Natural killer cell (primary cell): ENCODE measurements around the gene KCNJ5. TPM values are rescaled to one million over a fixed set of nuclear protein-coding genes. Genes with fewer than 3 reads are reported as not detected.

Experiments used
- ATAC-seq, 3 donors: fragments of 150-1000 bp in 2 of 3; fragments of 200-7000 bp in 1 of 3; cut with Tn5 transposase; 1 replicate in 1 of 3; 2 replicates in 2 of 3; pipeline ENCODE4 v1.10.0; 2021; ENCODE audit warnings: mild to moderate bottlenecking in 2 of 3, moderate library complexity in 2 of 3
- DNase-seq, 2 donors: peaks; one replicate each; pipeline versions ENCODE4 v3.0.0 to v3.0.0-alpha.2; 2013 to 2021; ENCODE audit warnings: mixed read lengths in 1 of 2
- H3K27ac ChIP-seq: one replicate; pipeline ENCODE4 v1.5.1; 2013; ENCODE audit warnings: mild to moderate bottlenecking, low read length
- H3K27me3 ChIP-seq: one replicate; pipeline ENCODE4 v1.6.1; 2013; ENCODE audit warnings: low read length; ENCODE audit not compliant: control insufficient read depth, insufficient read depth
- H3K36me3 ChIP-seq: one replicate; pipeline ENCODE4 v1.6.1; 2013; ENCODE audit warnings: low read length; ENCODE audit not compliant: control insufficient read depth, insufficient read depth
- H3K4me1 ChIP-seq: one replicate; pipeline ENCODE4 v1.6.1; 2013; ENCODE audit warnings: low read length; ENCODE audit not compliant: control insufficient read depth, insufficient read depth
- H3K4me3 ChIP-seq: one replicate; pipeline ENCODE4 v1.5.1; 2013; ENCODE audit warnings: low read length
- H3K9me3 ChIP-seq: one replicate; pipeline ENCODE4 v1.6.1; 2013; ENCODE audit warnings: low read length; ENCODE audit not compliant: control insufficient read depth, insufficient read depth
- H3K27ac Mint-ChIP-seq, 2 donors: one replicate each; pipeline ENCODE4 v1.8.0; 2022; ENCODE audit warnings: mild to moderate bottlenecking in 2 of 2, mixed read lengths in 2 of 2, moderate library complexity in 1 of 2
- H3K27me3 Mint-ChIP-seq, 2 donors: one replicate each; pipeline ENCODE4 v1.8.0; 2022; ENCODE audit warnings: low read depth in 2 of 2, mixed read lengths in 2 of 2
- H3K36me3 Mint-ChIP-seq: one replicate; pipeline ENCODE4 v1.8.0; 2022; ENCODE audit warnings: mixed read lengths
- H3K4me1 Mint-ChIP-seq, 2 donors: one replicate each; pipeline ENCODE4 v1.8.0; 2022; ENCODE audit warnings: mixed read lengths in 2 of 2
- H3K4me3 Mint-ChIP-seq: one replicate; pipeline ENCODE4 v1.8.0; 2022; ENCODE audit warnings: mild to moderate bottlenecking, moderate library complexity, mixed read lengths
- H3K9me3 Mint-ChIP-seq, 2 donors: one replicate each; pipeline ENCODE4 v1.8.0; 2022; ENCODE audit warnings: mixed read lengths in 2 of 2
- CTCF ChIP-seq: fragments of 200-600 bp; IDR thresholded peaks from one replicate; pipeline ENCODE4 v1.8.0; 2022; ENCODE audit warnings: antibody characterized with exemption
- WGBS: methylation state at CpG from one replicate; pipeline ENCODE4 v1.1.7; 2013; ENCODE audit warnings: missing lambda C conversion rate; ENCODE audit not compliant: insufficient coverage; 5-methylcytosine and 5-hydroxymethylcytosine counted together
- intact Hi-C: fragments of 100-400 bp; cut with micrococcal nuclease; formaldehyde crosslinking; loops from one replicate; pipeline ENCODE4 v1.14.2; 2022
- total RNA-seq, 4 donors: library from RNA; stranded (reverse); fragments of 120-200 nt in 1 of 4; gene quantifications; one replicate each; pipeline versions ENCODE4 v1.2.3 to v1.2.4, GENCODE V29; 2013 to 2022

Gene KCNJ5
- total RNA-seq, 3 donors from 2014 or later (not counting 1 experiment from before 2014, with no cell fraction given): 0.09 to 0.18 (median 0.15) TPM

- no peak overlapping the region for H3K4me3 Mint-ChIP-seq
Observed at GRCh38 chr11:128967578-128967977, 76.4 kb downstream of the KCNJ5 start.

GRCh38 chr11:128968916-128969315 is 77.8 kb downstream of the KCNJ5 start:
- ATAC-seq: no peak
- Histone ChIP-seq H3K9me3 (no peaks in the 10 kb centered on the region), H3K36me3 (no peaks in the 10 kb centered on the region), H3K27me3 (no peaks in the 10 kb centered on the region), H3K4me3 (no peak overlapping the region), H3K4me1 (peaks cover 14% of the 10 kb centered on the region), H3K27ac (no peak overlapping the region)
- TF ChIP-seq CTCF: no peak
- H3K27ac Mint-ChIP-seq: no peak overlapping the region
- intact Hi-C loops: no loop called here
- 90% methylated on average over 9 of the region's 9 CpGs for whole genome bisulfite sequencing
- H3K27me3 Mint-ChIP-seq: no peaks in the 10 kb centered on the region
- no peak overlapping the region for H3K4me3 Mint-ChIP-seq
- DNase-seq: no peak
- no peaks in the 10 kb centered on the region for H3K9me3 Mint-ChIP-seq
- H3K4me1 Mint-ChIP-seq: peaks cover 22 to 30% of the 10 kb centered on the region in 2 donors
- no peaks in the 10 kb centered on the region for H3K36me3 Mint-ChIP-seq

More at GRCh38 chr11:128967578-128967977, 76.4 kb downstream of the KCNJ5 start:
- H3K4me3 ChIP-seq: no peak overlapping the region
- TF ChIP-seq CTCF: no peak
- no peaks in the 10 kb centered on the region for H3K27me3 ChIP-seq
- peaks cover 15% of the 10 kb centered on the region for H3K4me1 ChIP-seq
- no peaks in the 10 kb centered on the region for H3K9me3 ChIP-seq
- no peak overlapping the region for H3K27ac Mint-ChIP-seq
- WGBS: 85% methylated on average over 5 of the region's 6 CpGs
- intact Hi-C loops: no loop called here
- no peaks in the 10 kb centered on the region for H3K36me3 ChIP-seq
- ATAC-seq: no peak
- no peaks in the 10 kb centered on the region for H3K27me3 Mint-ChIP-seq
- H3K36me3 Mint-ChIP-seq: no peaks in the 10 kb centered on the region
- H3K9me3 Mint-ChIP-seq: no peaks in the 10 kb centered on the region
- H3K4me1 Mint-ChIP-seq: peaks cover 31 to 39% of the 10 kb centered on the region in 2 donors
- no peak for DNase-seq
- no peak overlapping the region for H3K27ac ChIP-seq

Other genes with a start within 250 kb of the KCNJ5 start
- 100 to 1,000 TPM; 123 to 157 (median 148) TPM for gene FLI1, start 197.3 kb upstream of the KCNJ5 start, total RNA-seq
- not detected for gene KCNJ1, start 24.1 kb upstream of the KCNJ5 start, total RNA-seq
- gene TP53AIP1, start 51.5 kb downstream of the KCNJ5 start, total RNA-seq: not detected